GM18909 (cell line): ENCODE data around the gene ASB12.

Experiments used
- ATAC-seq: cut with Tn5 transposase; IDR thresholded peaks from one replicate; pipeline ENCODE4 v1.9.1; 2021; ENCODE audit warnings: mild to moderate bottlenecking; ENCODE audit not compliant: unreplicated experiment, poor library complexity

Gene ASB12

DNA sequence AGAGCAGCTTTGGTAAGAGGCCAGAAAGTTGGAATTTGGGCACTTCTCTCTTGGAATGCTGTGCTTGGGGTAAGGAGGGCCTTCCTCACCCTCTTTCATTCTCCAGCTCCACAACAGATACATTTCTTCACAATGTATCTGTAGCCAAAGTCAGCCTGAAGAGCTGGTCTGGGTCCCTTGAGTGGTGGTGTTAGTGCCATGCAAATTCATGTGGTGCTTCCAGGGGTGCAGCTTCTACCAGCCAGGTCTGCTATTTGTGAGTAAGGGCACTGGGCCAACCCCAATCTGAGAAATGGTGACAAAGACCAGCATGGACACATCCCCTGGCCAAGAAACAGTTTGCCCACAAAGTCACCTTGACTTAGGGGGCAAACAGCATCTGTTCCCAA is 42.7 kb downstream of the ASB12 start:
- ATAC-seq, result no peak

DNA sequence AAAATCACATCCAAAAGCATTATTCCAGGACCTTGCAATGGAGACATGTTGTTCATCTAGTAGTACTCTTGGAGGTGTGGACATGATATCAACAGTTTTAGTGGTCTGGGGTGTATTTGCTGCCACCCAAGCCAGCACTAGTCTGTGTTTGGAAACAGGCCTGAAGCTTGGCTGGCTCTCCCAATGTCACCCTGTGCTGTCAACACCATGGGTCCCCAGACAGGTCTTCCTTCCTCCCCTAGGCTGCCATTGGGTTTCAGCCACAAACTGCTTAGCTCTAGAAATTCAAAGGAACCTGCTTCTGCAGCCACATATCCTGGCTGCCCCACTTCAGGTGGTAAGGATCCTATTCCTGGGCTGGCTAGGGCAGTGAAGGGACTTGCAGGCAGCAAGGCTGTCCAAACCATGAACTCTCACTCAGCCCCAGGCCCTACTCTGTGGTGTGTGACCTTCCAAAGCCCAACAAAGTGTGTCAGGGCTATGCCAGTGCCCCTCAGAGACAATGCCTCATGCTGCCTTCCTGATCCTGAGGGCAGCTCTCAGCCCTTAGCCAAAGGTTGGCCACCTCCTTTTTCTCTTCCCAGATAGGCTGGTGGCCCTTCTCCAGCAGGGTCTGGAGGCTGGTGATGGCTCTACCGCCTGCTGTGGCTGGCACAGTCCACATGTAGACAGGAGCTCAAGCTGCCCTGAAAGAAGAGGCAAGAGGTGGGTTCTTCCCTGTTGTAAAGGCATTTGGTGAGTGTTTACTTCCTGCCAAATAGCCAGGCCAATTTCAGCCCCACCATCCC is 43.2 kb downstream of the ASB12 start:
- no peak for ATAC-seq

- ATAC-seq, result no peak
Measured at GRCh38 chrX:64184396-64184795, 46.0 kb downstream of the ASB12 start.

GRCh38 chrX:64182208-64182607 is 48.2 kb downstream of the ASB12 start:
- no peak for ATAC-seq

DNA sequence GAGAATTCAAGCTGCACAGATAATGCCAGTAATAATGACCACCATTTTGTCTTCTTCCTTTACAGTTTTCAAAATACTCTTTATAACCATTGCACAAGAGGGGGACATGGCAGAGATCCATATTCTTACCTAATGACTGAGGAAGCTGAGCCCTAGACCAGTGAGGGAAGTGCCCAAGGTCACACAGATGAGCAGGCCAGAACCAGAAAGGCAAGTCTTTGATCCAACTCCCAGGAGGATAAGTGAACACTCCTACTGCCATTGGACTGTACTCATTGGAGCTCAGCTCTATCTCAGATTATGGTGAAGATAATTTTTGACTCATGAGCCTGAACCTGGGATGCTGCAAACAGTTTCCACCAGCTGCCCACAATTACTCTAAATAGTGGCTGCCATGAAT is 53.5 kb downstream of the ASB12 start:
- ATAC-seq, result no peak
